CD14-positive monocyte (primary cell): ENCODE data around the gene ESRRG. TPM values are rescaled to one million over a fixed set of nuclear protein-coding genes. Genes with fewer than 3 reads are reported as not detected.

ENCODE experiments used
- DNase-seq, 3 donors: peaks; one replicate each; pipeline ENCODE4 v3.0.0-alpha.2; 2011 to 2022
- H2AFZ ChIP-seq: 2 replicates; pipeline ENCODE4 v1.6.0; 2012; ENCODE audit warnings: mild to moderate bottlenecking, low read depth, low read length, inconsistent platforms; ENCODE audit not compliant: insufficient read depth, poor library complexity, severe bottlenecking
- H3K27ac ChIP-seq, 2 donors: 1 replicate in 1 of 2; 2 replicates in 1 of 2; pipeline ENCODE4 v1.5.1; 2012 to 2013; ENCODE audit warnings: low read length in 2 of 2, control low read depth in 1 of 2, inconsistent platforms in 1 of 2, low read depth in 1 of 2, mild to moderate bottlenecking in 1 of 2
- H3K27me3 ChIP-seq, 2 donors: one replicate each; pipeline versions ENCODE4 v1.6.0 to v1.6.1; 2011 to 2013; ENCODE audit warnings: low read length in 2 of 2; ENCODE audit not compliant: control insufficient read depth in 2 of 2, insufficient read depth in 2 of 2
- H3K36me3 ChIP-seq, 2 donors: replicated peaks in 1 of 2; 1 replicate in 1 of 2; 2 replicates in 1 of 2; pipeline versions ENCODE4 v1.5.1 to v1.6.1; 2012 to 2013; ENCODE audit warnings: low read length in 2 of 2, control low read depth in 1 of 2, inconsistent platforms in 1 of 2, mild to moderate bottlenecking in 1 of 2; ENCODE audit not compliant: insufficient read depth in 2 of 2, control insufficient read depth in 1 of 2
- H3K4me1 ChIP-seq, 2 donors: 1 replicate in 1 of 2; 2 replicates in 1 of 2; pipeline versions ENCODE4 v1.5.1 to v1.6.1; 2012 to 2013; ENCODE audit warnings: low read length in 2 of 2, control low read depth in 1 of 2, inconsistent platforms in 1 of 2, mild to moderate bottlenecking in 1 of 2, moderate library complexity in 1 of 2; ENCODE audit not compliant: insufficient read depth in 2 of 2, control insufficient read depth in 1 of 2
- H3K4me2 ChIP-seq: replicated peaks from 2 replicates; pipeline ENCODE3; 2012; ENCODE audit warnings: low read length, moderate library complexity, mild to moderate bottlenecking; ENCODE audit not compliant: poor library complexity, severe bottlenecking; ENCODE audit errors: extremely low read depth
- H3K4me3 ChIP-seq, 3 experiments: fragments of 200-600 bp in 1 of 3; sonication (generic) in 1 of 3; replicated peaks in 1 of 3; 1 replicate in 2 of 3; 2 replicates in 1 of 3; pipeline ENCODE4 v1.5.1; 2011 to 2013; ENCODE audit warnings: low read length in 3 of 3, mild to moderate bottlenecking in 3 of 3, control low read depth in 2 of 3, low read depth in 2 of 3, inconsistent platforms in 1 of 3, moderate library complexity in 1 of 3
- H3K79me2 ChIP-seq: 2 replicates; pipeline ENCODE4 v1.6.0; 2012; ENCODE audit warnings: mild to moderate bottlenecking, control low read depth, inconsistent platforms, low read length, moderate library complexity; ENCODE audit not compliant: insufficient read depth
- H3K9ac ChIP-seq: 2 replicates; pipeline ENCODE4 v1.6.0; 2017; ENCODE audit warnings: low read length, mild to moderate bottlenecking; ENCODE audit not compliant: insufficient read depth, poor library complexity, severe bottlenecking
- H3K9me3 ChIP-seq, 2 donors: replicated peaks in 1 of 2; 1 replicate in 1 of 2; 2 replicates in 1 of 2; pipeline versions ENCODE4 v1.5.1 to v1.6.1; 2012 to 2013; ENCODE audit warnings: low read length in 2 of 2, control low read depth in 1 of 2; ENCODE audit not compliant: control insufficient read depth in 1 of 2, insufficient read depth in 1 of 2
- H4K20me1 ChIP-seq: 2 replicates; pipeline ENCODE4 v1.6.0; 2012; ENCODE audit warnings: mild to moderate bottlenecking, low read length, control low read depth, moderate library complexity; ENCODE audit not compliant: insufficient read depth
- H3K27ac Mint-ChIP-seq, 7 donors: one replicate each; pipeline ENCODE4 v1.8.0; 2020; ENCODE audit warnings: mild to moderate bottlenecking in 7 of 7, mixed read lengths in 7 of 7, moderate library complexity in 6 of 7, inconsistent platforms in 2 of 7
- H3K27me3 Mint-ChIP-seq, 3 donors: one replicate each; pipeline ENCODE4 v1.8.0; 2021 to 2022; ENCODE audit warnings: low read depth in 3 of 3, mild to moderate bottlenecking in 3 of 3, mixed read lengths in 3 of 3, moderate library complexity in 3 of 3, inconsistent platforms in 1 of 3
- H3K36me3 Mint-ChIP-seq, 2 donors: one replicate each; pipeline ENCODE4 v1.8.0; 2020; ENCODE audit warnings: mixed read lengths in 2 of 2, inconsistent platforms in 1 of 2, mild to moderate bottlenecking in 1 of 2
- H3K4me1 Mint-ChIP-seq: one replicate; pipeline ENCODE4 v1.8.0; 2020; ENCODE audit warnings: mild to moderate bottlenecking, mixed read lengths
- H3K4me3 Mint-ChIP-seq, 2 donors: one replicate each; pipeline ENCODE4 v1.8.0; 2020; ENCODE audit warnings: mild to moderate bottlenecking in 2 of 2, mixed read lengths in 2 of 2, moderate library complexity in 1 of 2
- H3K9me3 Mint-ChIP-seq, 7 donors: one replicate each; pipeline ENCODE4 v1.8.0; 2020 to 2022; ENCODE audit warnings: mixed read lengths in 7 of 7, mild to moderate bottlenecking in 6 of 7, moderate library complexity in 6 of 7, inconsistent platforms in 2 of 7
- CTCF ChIP-seq: fragments of 200-600 bp; IDR thresholded peaks from one replicate; pipeline ENCODE4 v1.8.0; 2022; ENCODE audit warnings: antibody characterized with exemption, mild to moderate bottlenecking
- WGBS: methylation state at CpG from one replicate; pipeline ENCODE4 v1.1.5; 2013; ENCODE audit warnings: missing lambda C conversion rate; ENCODE audit not compliant: insufficient coverage; 5-methylcytosine and 5-hydroxymethylcytosine counted together
- intact Hi-C, 2 donors: fragments of 100-400 bp; cut with micrococcal nuclease; formaldehyde crosslinking; loops; one replicate each; pipeline versions ENCODE4 v1.15.0 to v1.15.1; 2023
- polyA plus RNA-seq, 3 donors: library from polyadenylated mRNA; depleted of rRNA in 1 of 3; unstranded in 2 of 3; stranded (reverse) in 1 of 3; fragments of 300-500 nt in 2 of 3; fragments of >200 nt in 1 of 3; fragmentation: Illumina TruSeq in 2 of 3; gene quantifications; 1 replicate in 2 of 3; 2 replicates in 1 of 3; pipeline ENCODE4 v1.2.3, GENCODE V29; 2012 to 2021

The ESRRG gene
- polyA plus RNA-seq, 3 donors, result not detected

- H3K4me1 ChIP-seq, result no peaks in the 10 kb centered on the region
- no peak overlapping the region for H3K4me2 ChIP-seq
- no peaks in the 10 kb centered on the region for H3K79me2 ChIP-seq
- Mint-ChIP-seq H3K27ac (no peak overlapping the region), H3K36me3 (no peaks in the 10 kb centered on the region), H3K4me1 (no peaks in the 10 kb centered on the region), H3K4me3 (no peak overlapping the region), H3K9me3 (peaks cover 0 to 6% (median 0%) of the 10 kb centered on the region in 7 donors), H3K27me3 (peaks cover 0 to 1% (median 0%) of the 10 kb centered on the region in 3 donors)
- no peaks in the 10 kb centered on the region for H3K27me3 ChIP-seq
- H3K27ac ChIP-seq, result no peak overlapping the region
- H4K20me1 ChIP-seq, result no peaks in the 10 kb centered on the region
- H2AFZ ChIP-seq, result no peak overlapping the region
- no peaks in the 10 kb centered on the region for H3K36me3 ChIP-seq
- no peak for TF ChIP-seq CTCF
- intact Hi-C loops, result no loop called here
- 100% methylated on average over 1 of the region's 4 CpGs for WGBS
- H3K4me3 ChIP-seq, result no peak overlapping the region
- no peak for DNase-seq
- H3K9me3 ChIP-seq, result no peaks in the 10 kb centered on the region
- no peak overlapping the region for H3K9ac ChIP-seq
Measured at GRCh38 chr1:216732121-216732520, 8.9 kb upstream of the ESRRG start.

- Histone ChIP-seq H3K4me2 (no peak overlapping the region), H3K27me3 (no peaks in the 10 kb centered on the region), H3K9ac (no peak overlapping the region), H4K20me1 (no peaks in the 10 kb centered on the region), H3K4me1 (no peaks in the 10 kb centered on the region), H3K79me2 (no peaks in the 10 kb centered on the region), H2AFZ (no peak overlapping the region), H3K36me3 (no peaks in the 10 kb centered on the region), H3K4me3 (no peak overlapping the region), H3K27ac (no peak overlapping the region), H3K9me3 (no peaks in the 10 kb centered on the region)
- WGBS, result no CpG with 5 or more reads among the region's 6 CpGs
- no peak for DNase-seq
- Mint-ChIP-seq H3K27me3 (peaks cover 0 to 1% (median 0%) of the 10 kb centered on the region in 3 donors), H3K4me1 (no peaks in the 10 kb centered on the region), H3K36me3 (no peaks in the 10 kb centered on the region), H3K9me3 (peaks cover 0 to 6% (median 0%) of the 10 kb centered on the region in 7 donors), H3K4me3 (no peak overlapping the region), H3K27ac (no peak overlapping the region)
- TF ChIP-seq CTCF, result no peak
- intact Hi-C loops, result no loop called here
Measured at GRCh38 chr1:216731562-216731961, 8.3 kb upstream of the ESRRG start.
